ENCODE measurements around the gene SEMA3C. TPM values are rescaled to one million over a fixed set of nuclear protein-coding genes. Genes with fewer than 3 reads are reported as not detected.
"Not testable (repeated sequence)": the region's sequence is repeated elsewhere in the genome, so short reads cannot be mapped to it uniquely, and the experiment has no call there.

SEMA3C gene
- total RNA-seq, 2 experiments from 2014 or later, result not detected

DNA sequence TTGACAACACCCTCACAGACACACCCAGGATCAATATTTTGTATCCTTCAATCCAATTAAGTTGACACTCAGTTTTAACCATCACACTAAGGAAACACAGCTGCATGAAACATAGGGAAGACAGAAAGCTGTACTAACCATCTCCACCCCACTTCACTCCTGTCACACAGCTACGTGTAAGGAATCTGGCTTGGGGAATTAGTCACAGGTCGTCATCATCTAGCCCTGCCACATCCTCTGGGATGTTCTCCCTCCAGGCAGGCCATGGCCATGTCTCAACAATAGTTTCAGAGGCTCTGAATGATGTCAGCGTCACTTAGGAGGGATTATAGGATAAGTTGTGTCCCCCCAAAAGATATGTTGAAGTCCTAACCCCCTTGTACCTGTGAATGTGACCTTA lies 10.8 kb upstream of the SEMA3C start:
- POLR2A ChIA-PET, result no interaction called here
- CTCF ChIA-PET, result no interaction called here

DNA sequence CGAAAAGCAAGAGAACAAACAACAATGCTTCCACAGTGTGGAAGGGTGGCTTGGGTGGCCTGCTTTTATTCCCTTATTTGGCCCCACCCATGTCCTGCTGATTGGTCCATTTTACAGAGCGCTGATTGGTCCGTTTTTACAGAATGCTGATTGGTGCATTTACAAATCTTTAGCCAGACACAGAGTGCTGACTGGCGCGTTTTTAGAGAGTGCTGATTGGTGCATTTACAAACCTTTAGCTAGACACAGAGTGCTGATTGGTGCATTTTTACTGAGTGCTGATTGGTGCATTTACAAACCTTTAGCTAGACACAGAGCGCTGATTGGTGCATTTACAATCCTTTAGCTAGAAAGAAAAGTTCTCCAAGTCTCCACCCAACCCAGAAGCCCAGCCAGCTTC lies 8.1 kb upstream of the SEMA3C start:
- POLR2A ChIA-PET, CTCF ChIA-PET: not testable (repeated sequence)

DNA sequence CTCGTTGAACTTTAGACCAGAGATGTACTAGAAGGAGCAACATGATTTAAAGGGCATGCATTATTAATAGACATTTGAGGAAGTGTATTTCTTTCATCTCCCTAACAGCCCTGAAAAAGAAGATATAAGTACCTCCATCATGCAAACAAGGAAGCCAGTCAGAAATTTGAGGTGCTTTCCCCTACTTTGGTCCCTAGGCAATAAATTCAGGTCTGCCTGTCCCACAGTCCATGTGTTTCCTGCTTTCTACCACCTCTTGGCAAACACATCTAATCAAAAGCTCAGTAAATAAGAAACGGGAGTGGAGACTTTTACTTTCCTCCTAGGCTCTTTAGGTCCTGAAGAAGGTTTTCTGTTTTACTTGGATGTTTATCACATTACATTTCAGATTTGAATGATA lies 5.2 kb upstream of the SEMA3C start:
- CTCF ChIA-PET, result no interaction called here
- POLR2A ChIA-PET, result no interaction called here

DNA sequence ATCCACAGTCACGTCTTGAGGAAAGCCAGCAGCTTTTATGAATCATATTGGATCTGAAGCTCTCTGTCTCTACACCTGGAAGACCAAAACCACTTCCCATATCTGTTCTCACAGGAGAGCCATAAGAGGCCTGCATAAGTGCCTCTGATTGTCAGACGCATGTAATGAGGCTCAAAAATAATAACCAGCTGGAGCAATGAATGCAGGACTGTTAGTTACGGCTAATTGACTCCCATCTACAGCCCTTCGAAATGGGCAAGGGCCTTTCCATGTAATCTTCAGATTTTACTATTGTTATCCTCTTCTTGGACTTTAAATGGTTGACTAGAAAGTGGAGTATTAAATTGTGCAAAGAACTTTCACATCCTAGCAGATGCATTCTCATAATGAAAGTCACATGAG lies 4.4 kb upstream of the SEMA3C start:
- ChIA-PET CTCF (no interaction called here), POLR2A (no interaction called here)

DNA sequence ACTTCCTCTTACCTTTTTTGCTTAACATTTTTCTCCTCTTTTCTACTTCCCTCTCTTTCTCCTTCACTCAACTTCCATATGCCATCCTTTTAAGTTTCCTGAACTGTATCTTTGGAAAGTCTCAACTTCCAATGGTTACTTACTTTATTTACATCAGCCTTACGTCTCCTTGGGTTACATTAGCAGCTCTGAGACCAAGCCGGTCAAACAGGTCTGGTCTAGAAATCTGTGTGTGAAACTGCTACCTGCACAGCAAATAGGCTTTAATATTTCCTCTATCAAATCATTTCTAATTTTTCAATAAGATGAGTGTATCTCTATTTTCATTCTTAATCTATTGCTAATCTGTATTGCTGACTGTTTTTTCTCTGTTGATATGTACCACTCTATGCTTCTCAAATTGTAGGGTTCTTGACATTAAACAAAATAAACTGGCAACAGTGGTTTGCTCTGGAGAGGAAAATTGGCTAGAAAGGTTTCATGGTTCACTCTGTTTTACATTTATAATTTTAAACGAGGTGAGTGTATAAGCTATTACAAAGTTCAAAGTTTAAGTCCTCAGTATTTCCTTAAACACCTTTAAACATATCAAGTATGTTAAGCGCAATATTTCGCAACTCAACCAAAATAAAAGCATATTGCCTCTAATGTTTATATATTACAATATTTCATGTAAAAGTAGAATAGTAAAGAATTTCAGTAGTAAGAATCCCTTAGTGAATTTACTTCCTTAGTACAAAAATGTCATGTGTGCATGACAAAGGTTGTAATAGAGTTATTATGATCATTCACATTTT lies 3.6 kb upstream of the SEMA3C start:
- ChIA-PET POLR2A (no interaction called here), CTCF (no interaction called here)

DNA sequence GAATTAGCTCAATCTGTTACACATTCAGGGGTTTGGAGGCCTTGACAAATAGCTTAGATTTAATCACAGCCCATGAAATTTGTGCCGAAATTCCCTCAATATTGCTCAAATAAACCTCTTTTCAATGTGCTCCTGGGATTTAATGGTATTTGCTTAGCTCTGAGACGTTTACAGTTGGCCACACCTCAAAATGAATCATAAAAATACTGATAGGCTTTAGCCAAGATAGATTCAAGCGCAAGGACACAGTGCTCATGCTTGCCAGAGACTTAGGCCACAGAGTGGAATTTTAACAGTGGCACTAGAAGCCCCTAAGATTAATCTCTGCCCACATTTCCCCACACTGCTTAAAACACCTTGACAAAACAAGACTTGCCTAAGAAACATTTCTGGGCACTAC lies 2.3 kb upstream of the SEMA3C start:
- ChIA-PET POLR2A (no interaction called here), CTCF (no interaction called here)

DNA sequence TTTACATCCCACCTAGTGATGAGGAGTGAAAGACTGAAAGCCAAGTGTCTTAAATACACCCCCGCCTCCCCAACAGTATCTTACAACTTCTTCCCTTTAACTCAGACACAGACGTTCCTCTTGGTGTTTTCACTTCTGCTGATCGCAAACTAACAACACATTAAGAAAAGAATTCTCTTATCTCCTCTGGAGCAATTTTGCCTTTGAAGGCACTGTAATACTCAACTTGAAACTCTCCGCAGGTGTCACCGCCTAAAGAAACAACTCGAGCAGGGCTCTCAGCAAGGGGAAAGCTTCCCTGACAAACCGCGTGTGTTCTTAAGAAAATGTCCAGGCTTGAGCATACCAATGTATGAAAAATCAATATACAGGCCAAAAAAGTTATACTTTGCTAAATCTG lies 452 bp downstream of the SEMA3C start:
- CTCF ChIA-PET, result no interaction called here
- POLR2A ChIA-PET, result no interaction called here

DNA sequence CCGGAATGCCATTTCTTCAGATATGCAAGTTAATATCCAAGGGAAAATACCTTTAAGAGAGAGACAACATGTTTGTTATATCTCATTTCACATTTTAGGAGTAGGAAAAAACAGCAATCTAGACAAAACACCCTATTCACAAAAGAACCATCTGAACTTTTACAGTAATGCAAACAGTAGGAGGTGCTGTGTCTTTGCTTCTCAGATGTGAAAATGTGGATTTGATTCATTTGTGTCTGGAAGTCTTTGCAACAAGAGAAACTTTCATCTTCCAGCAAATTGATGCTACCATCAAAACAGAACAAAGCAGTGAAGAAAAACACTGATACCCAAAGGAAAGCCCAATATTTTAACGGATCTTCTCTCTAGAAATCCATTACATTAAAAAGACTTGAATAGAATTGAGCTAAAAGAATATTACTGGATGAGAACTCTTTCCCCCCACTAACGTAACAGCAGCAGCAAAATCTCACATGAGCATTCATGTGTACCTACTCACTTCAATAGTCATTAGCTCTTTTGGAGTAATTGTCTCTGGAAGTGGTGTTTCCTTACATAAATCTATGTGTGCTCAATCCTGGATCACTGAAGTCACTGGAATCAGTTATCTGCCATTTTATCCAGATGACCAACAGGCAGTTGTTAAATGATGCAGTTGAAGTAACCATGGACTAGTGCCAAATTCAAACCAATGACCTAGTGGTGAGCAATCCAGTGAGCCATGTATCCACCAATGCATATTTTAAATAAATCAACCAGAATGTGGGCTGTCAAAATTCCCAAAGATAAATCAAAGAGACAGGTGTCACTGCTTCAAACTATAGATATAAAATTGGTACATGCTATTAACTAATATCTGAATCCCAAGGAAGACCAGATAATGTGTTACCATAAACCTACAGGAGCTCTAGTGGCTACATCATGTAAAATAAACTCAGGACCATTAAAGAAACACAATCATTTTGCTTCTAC lies 1.8 kb downstream of the SEMA3C start:
- ChIA-PET CTCF (no interaction called here), POLR2A (no interaction called here)

DNA sequence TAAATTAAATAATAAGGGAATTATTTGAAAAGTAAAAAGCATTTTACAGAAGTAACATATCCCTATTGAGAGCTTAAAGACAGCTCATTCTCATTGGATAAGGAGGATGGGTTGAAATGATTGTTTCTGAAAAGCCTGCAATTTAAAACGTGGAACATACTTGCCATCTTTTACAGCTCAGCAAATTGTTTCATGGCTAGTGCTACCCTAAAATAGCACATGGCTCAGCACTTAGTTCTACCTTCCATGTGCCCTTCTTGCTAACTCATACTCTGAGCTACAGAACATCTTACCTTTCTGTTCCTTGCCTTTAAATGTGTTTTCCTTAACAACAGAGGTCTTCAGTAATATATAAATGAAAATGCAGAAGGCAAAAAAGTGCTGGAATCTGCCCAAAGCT lies 8.6 kb downstream of the SEMA3C start:
- CTCF ChIA-PET, result no interaction called here
- POLR2A ChIA-PET, result no interaction called here

DNA sequence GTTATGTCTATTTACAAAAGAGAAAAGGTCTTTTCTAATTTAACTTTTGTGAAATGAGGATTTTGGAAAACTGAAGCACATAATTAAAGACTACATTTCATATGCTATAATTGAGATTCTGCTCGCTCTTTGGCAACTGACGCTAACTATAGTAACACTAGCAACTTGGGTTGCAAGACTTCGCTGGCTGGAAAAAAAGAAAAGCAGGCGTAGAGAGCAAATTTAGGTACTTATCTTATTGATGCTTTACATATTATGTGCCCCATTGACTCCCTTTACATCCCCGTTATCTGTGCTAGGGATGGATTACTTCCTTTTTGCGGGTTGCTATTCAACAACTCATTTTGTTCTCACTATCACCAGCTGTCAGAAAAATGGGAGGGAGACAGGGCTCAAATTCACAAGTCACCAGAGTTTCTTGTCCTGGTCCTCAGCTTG lies 10.5 kb downstream of the SEMA3C start:
- CTCF ChIA-PET, result no interaction called here
- POLR2A ChIA-PET, result no interaction called here

DNA sequence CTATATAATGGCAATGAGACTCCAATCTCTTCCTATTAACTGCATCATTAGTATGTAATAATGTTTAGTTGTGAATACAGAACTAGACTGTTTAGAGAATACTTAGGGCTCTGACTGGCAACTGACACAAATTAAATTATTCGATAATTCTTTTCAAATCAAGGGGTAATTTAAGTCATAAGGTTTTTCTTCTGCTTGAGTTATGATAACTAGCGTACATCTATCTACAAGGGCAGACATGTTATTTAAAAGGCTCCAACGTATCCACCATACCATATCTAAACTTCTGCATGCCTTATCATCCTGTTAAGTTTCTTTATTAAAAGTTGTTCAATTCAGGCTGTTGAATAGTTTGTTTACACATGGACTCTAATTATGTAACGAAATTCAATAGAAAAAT lies 11.2 kb downstream of the SEMA3C start:
- POLR2A ChIA-PET, result no interaction called here

DNA sequence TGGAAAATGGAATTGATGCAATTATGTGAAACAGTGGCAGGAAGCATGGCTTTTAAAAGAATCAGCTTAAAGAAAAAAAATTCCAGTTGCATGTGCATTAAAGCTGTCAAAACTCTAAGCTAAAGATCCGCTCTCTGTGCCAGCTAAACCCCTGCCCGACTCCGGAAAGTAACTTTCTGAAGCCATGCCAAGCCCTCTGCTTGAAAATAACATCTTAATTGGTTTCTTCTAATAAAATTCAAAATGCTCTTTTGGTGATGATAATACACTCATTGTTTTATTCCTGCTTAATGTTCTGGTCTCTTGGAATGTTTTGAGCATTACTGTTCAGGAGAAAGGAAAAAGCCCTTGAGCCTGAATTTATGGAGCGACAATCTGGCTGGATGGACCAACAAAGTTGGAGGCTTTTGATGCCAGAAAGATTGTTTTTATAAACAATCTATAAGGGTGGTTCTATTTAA lies 11.7 kb downstream of the SEMA3C start:
- ChIA-PET CTCF (no interaction called here), POLR2A (no interaction called here)

More for the DNA sequence above, 11.2 kb downstream of the SEMA3C start:
- CTCF ChIA-PET, result no interaction called here

DNA sequence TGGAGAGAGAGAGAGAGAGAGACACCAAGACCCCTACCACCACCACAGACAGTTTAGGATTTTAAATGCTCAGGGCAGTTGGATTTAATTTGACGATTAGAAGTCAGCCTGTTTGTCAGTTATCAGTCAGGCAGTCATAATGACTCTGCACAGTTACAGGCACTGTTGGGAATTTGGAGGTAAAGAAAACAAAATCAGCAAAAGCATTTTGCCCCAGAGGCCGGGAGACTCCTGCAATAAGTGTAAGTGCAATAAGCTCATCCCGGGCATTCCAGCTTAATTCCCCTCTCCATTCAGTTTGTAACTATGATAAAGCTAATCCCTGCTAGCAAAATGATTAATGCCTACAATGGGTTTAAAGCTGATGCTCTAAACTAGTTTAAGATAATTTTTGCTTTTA lies 13.5 kb downstream of the SEMA3C start:
- ChIA-PET POLR2A (no interaction called here), CTCF (no interaction called here)

DNA sequence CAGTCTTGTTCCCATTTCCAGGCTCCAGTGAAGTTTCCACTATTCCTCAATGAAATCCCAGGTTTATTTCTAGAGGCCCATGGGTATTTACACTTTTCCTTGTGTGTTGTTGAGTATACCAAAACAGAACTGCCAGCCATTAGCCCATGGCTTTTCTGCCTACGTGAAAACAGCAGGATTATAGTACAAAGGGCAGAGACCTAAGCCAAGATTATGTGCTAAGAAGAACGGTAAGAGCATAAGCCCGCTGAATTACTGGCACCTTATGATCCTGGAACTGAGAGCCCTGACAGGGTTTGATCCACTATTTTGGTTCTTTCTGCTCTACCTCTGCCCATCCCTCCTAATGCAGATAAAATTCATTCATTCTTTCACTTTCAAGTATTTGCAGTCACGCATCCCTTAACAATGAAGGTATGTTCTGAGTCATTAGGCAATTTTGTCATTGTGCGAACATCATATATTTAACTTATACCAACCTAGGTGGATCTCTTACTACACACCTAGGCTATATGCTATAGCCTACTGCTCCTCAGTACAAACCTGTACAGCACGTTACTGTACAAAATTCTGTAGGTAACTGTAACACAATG lies 16.0 kb downstream of the SEMA3C start:
- POLR2A ChIA-PET, result no interaction called here
- CTCF ChIA-PET, result no interaction called here

DNA sequence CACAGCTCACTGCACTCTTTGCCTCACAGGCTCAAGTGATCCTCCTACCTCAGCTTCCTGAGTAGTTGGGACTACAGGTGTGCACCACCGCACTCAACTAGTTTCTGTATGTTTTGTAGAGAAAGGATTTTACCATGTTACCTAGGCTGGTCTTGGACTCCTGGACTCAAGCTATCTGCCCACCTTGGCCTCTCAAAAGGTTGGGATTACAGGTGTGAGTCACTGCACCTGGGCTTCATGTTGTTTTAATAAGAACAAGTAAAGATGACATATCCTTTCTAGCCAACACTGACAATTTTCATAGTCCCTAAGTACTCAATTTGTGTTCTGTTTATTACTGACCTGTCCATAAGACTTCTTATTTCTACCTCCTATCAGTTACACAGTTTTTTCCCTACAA lies 16.8 kb downstream of the SEMA3C start:
- CTCF ChIA-PET, result no interaction called here
- POLR2A ChIA-PET, result no interaction called here

DNA sequence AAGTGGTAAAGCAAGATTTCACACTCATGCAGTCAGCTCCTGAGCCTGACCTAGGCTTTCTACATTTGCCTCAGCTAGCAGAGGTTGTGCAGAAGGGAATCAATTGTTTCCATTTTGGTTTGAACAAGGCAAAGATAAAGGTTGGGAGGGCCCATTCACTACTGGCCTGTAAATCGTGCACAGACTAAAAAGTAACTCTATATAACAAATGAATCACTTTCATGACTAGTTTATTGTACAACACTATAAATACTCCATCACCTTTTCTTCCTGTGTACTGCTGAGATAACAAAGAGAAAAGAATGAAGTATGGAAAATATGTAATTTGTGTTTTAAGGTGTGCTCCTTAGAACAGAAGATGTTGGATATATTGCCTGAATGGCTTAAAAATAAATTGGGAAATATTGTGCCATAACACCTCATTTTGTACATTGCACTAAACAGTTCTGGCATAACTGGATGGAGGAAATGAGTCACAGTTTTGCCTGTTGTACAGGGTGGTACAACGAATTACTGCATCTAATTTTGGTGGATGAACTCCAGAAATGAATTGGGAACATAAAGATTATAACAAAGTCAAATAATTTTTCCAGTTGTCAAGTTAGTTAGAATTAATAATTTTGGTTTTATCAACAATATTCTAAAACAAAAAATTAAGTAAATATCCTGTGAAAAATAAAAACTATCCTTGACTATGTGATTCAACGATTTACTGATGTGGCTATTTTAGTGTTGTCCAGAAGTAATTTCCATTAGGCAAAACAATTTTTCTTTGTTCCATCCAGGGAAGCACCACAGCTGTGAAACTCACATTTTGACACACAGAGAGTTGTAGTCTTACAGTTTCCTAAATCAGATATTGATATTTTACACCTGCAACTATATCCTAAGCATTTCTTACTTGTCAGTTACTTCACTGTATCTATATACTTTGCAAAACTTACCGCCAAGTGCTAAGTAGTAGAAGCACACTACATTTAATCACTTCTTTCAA lies 18.0 kb downstream of the SEMA3C start:
- ChIA-PET CTCF (no interaction called here), POLR2A (no interaction called here)

DNA sequence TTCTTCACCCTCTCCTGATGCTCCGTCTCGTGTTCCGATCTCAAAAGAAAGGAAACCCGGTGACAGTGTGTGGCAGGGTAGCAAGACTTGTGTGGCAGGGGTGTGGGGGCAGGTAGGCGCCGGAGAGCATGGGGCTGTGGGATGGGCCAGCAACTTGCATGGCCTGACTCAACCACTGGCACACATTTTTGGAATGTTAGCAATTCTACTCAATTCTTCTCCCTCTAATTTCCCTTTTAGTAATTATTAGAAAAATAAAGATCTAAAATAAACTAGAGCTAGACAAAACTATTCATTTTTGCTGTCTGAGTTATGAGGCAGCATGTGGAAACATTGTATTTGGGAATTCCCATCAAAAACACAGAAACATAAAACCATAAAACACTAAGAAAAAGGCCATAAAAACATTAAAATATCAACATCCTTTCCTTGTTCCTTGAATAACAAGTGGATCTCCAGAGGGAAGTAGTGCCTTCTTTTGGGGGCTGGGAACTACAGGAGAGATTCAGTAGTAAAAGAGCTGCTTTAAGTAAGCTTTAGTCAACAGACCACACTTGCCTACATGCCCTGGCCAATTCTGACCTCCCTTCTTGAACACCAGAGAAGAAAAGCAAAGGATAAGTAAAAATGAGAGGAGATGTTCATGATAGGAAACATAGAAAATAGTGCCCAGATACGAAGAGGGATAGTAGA lies 21.8 kb downstream of the SEMA3C start:
- CTCF ChIA-PET, result no interaction called here
- POLR2A ChIA-PET, result no interaction called here

DNA sequence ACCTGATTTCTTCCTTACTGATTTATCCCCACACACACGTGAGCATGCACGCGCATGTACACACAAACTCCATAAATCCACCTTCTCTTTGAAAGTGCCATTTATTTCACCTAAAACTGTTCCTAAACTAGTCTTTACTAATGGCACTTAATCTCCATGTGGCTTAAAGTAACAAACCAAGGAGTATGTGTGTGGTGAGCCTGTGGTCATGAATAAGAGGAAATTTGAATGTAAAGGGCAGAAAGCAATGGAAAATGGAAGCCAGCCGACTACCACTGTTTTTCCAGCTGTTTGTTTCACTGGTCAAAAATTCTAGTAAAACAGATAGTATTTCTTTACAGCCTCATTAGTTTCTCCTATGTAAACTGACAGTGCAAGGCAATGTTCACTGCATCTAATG lies 23.8 kb downstream of the SEMA3C start:
- CTCF ChIA-PET, result no interaction called here
- POLR2A ChIA-PET, result no interaction called here

DNA sequence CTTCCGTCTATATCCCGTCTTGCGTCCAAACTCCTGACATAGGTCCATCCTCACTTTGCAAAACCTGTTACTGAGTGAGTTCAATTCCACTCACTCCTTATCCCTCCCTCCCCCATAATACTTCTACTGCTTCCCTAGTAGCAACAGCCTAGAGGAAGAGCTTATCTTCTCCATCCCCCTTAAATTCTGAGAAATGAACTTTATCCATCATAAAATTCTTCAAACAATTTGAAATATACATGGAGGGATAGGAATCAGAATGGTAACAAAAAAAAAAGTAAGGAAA lies 27.6 kb downstream of the SEMA3C start:
- ChIA-PET POLR2A (no interaction called here), CTCF (no interaction called here)

Measured in activated CD8-positive, alpha-beta memory T cell treated with anti-CD3 and anti-CD28 coated beads for 36 hours (primary cell).